Activated CD4-positive, alpha-beta T cell treated with anti-CD3 and anti-CD28 coated beads, Interleukin-2, amount 50 U/mL, for 24 hours (primary cell): Measurements from ENCODE around the gene STRN3.
"Not testable (repeated sequence)": the region's sequence is repeated elsewhere in the genome, so short reads cannot be mapped to it uniquely, and the experiment has no call there.

Experiments
- DNase-seq, 2 donors: peaks; one replicate each; pipeline ENCODE4 v3.0.0-alpha.2; 2020; ENCODE audit warnings: low read depth in 1 of 2, low spot score in 1 of 2

Gene STRN3

DNA sequence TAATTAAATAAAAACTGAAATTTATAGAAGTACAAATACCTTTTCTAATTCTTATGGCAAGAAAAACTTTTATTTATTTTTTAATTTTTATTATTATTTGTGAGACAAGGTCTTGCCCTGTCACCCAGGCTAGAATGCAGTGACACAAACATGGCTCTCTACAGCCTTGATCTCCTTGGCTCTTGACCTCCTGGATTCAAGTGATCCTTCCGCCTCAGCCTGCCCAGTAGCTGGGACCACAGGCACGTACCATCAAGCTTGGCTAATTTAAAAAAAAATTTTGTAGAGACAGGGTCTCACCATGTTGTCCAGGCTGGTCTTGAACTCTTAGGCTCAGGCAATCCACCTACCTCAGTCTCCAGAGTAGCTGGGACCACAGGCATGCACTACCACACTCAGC, 104.4 kb downstream of the STRN3 start:
- DNase-seq: no peak

DNA sequence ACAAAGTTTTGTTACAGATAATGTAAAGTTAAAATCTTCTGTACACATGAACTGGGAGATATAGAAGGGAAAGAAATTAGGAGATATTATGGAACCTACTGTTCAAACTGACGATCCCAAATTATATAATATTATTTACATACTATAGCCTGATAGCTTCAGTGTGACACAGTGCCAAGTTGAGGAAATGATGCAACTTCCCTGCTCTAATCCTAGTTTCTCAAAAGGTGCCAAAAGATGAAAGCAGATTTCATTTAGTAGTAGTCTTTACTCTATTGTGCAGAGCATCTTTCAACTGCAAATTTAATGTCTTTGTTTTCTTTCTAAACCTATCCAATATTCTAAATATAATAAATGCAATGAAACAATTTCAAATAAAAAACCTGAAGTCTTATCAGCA, 104.9 kb downstream of the STRN3 start:
- DNase-seq: no peak

DNA sequence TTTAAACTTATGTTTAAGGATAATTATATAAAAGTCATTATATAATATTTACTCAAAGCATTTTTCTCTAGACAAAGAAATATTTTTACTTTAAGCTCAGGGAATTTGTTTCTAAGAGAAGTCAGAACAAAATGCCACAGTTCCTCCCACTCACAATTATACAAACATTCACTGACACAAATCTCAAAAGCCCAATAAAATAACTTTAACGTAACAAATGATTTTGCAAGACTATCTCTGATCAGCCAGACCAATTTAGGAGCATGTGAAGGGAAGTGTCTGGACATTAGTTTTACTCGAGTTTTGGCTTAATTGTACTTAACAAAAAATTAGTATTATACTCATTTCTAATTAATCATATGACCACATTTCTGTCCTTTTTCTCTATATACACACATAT, 110.6 kb downstream of the STRN3 start:
- DNase-seq: no peak

DNA sequence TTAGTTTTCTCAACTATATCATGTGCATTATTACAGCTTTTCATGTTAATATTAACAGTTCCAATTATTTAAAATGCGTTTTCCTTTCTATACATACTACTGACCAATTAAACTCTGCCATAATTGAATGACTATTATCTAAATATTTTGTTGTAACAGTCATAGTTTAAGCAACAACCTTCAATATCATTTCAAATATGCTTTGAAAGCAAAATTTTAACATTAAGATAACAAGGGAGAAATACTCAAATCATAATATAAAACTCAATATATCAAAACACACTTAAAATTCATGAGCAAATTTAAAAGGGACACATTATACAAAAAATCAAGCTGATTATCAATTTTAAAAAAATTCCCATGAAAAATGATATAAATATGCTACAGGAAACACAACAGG, 111.4 kb downstream of the STRN3 start:
- DNase-seq: no peak

DNA sequence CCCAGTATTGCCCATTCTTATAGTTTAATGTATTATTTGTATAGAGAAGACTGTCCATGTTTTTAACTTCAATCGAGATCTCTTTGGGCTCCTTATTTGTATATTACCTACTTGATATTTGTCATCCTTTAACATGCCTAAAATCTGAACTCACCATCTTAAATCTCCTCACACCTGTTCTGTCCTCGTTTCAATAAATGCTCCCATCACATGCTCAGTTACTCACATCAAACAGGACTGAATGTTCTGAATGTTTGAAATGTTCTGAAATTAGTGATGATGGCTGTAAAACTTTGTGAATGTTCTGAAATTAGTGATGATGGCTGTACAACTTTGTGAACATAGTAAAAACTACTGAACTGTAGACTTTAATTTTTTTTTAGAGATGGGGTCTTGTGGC, 117.4 kb downstream of the STRN3 start:
- DNase-seq: no peak

DNA sequence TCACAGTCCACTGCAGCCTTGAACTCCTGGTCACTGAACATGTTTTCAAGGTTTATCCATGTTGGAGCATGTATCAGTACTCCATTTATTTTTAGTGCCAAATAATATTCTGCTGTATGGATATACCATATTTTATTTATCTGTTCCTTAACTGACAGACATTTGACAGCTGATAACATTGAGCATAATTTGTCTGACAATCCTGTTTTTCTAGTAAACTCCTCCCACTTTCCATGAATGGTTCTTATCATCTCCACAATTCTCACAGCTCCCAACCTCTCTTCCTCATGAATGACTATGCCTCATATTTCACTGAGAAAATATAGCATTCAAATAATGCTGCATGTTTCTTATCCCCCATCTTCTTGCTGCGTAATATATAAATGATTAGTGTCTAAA, 118.5 kb downstream of the STRN3 start:
- no peak for DNase-seq

DNA sequence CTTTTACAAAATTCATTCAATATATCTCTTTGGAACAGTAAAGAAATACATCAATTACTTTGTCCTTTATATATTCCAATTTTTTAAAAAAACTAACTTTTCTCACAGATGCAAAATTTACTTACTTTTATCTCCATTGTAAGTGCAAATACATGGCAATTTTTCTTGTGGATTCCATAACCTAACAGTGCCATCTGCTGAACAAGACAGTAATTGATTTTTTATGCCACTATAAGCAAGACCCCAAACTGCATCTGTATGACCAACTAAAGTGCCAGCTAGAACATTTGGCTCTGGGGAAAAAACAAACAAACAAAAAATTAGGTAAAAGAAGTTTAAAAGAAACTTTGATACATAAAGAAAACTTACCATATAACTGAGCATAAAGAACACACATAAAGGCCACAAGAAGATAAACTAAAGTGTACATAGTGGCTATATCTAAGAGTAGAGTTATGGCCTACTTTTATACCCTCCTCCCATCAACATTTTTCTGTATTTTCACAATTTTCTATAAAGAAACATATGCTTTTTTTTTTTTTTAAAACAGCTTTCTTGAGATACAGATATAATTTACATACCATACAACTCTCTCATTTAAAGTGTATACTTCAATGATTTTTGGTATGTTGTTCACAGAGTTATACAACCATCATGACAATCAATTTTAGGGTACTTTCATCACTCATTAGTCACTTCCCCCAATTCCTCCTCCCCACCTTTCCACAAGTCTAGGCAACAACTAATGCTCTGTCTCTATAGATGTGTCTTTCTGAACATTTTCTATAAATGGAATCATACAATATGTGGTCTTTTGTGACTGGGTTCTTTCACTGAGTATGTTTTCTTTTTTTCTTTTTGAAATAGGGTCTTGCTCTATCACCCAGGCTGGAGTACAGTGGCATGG, 119.2 kb downstream of the STRN3 start:
- DNase-seq: no peak

DNA sequence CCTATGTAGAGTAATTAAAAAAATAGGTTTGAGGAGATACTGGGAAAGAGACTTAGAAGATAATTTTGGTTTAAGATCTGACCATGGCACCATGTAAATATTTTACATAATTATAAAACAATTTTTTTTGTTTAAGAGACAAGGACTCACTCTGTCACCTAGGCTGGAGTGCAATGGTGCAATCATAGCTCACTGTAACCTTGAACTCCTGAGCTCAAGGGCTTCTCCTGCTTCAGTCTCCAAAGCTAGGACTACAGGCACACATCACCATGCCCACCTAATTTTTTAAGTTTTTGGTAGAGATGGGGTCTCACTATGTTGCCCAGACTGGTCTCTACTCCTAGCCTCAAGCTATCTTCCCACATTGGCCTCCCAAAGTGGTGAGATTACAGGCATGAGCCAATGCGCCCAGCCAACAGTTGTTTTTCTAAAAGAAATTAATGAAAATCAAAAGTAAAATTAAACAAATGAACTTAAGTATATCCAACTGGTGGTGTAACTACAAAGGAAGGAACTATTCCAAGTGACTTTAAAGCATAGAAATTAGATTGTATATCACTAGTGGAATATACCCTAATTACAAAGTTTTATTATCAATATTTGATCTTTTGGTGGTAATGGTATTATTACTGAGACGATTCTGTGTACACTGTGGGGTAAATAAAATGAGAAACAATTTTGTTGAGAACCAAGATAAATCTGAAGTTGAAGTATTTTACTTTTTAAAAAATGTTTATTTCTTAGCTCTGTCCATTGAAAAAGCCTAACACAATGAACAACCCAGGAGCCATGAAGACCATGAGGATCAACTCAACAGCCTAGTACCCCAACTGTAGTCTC, 122.7 kb downstream of the STRN3 start:
- DNase-seq: no peak

DNA sequence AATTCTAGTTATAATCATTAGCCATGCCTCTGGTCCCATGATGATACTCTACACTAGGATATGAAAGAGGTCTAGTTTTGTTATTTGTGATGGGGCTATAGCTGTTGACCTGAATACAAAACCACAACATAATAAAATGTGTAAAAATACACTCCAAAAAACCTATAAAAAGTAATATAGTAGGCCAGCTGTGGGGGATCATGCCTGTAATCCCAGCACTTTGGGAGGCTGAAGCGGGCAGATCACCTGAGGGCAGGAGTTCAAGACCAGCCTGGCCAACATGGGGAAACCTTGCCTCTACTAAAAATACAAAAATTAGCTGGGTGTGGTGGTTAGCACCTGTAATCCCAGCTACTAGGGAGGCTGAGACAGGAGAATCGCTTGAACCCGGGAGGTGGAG, 129.1 kb downstream of the STRN3 start:
- DNase-seq: not testable (repeated sequence)

DNA sequence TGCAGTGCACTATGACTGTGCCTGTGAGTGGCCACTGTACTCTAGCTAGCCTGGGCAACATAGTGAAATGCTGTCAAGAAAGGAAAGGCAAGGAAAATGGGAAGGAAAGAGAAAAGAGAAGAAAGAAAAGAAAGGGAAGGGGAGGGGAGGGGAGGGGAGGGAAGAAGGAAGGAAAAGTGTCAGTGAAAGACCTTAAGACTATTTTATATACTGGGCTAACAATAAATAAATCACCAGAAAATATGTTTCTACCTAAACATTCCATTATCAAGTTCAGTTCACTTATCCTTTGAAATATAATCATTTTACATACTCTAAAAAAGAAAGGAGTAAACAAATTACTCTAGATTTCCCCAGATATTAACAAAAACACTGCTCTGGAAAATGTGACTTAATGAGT, 129.7 kb downstream of the STRN3 start:
- no peak for DNase-seq

DNA sequence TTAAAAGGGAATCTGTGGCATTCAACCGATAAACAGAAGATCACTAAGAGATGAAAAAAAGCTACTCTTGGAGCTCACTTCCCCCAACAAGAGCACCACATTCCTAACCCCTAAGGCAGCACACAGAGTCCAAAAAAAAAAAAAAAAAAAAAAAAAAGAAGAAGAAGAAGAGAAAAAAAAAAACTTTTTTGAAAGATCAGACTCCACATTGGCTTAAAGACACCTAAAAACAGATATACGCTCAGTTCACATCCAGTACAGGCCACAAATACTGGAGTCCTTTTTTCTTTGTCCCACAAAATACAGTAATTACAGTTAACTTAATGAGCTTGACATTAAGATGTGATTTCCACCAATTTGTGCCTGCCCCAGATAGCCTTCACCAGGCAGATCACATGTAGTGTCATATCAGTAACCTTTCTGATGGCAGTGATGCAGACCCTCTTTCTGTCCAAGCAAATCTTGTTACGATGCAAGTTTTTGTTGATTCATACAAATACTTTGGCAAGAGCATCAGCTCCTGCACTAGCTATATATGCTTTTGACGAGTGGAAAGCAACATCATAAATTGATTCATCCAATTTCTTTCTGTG, 131.2 kb downstream of the STRN3 start:
- DNase-seq: no peak

DNA sequence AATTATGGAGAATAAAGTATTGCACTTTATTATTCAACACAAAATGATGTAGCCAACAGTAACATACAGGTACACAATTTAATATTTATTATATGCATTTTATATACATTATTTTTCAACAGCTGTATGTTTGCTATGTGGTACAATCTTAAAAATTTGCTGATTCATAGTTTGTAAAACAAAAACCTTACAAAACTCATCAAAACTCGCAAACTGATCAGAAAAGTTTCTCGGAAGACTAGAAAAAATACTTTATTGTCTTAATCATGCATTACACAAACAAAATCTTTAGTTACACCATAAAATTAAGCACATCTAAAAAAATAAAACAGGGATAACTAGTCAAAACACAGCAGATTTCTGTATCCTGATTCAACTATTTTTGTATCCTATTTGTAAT, 132.4 kb downstream of the STRN3 start:
- DNase-seq: no peak

DNA sequence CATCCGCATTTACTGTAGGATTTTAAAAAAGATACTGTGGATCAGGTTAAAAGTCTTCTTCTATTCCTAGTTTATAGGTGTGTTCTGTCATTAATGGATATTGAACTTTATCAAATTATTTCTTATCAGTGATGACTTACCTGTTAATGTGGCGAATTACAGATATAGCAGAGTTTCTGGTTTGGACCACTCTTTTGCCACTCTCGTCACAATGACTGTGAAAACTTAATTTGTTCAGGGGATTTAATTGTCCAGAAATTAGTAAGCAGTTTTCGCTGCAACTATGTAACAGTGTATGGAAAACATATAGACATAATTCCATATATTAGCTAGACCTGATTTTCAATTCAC, 137.0 kb downstream of the STRN3 start:
- DNase-seq: no peak

DNA sequence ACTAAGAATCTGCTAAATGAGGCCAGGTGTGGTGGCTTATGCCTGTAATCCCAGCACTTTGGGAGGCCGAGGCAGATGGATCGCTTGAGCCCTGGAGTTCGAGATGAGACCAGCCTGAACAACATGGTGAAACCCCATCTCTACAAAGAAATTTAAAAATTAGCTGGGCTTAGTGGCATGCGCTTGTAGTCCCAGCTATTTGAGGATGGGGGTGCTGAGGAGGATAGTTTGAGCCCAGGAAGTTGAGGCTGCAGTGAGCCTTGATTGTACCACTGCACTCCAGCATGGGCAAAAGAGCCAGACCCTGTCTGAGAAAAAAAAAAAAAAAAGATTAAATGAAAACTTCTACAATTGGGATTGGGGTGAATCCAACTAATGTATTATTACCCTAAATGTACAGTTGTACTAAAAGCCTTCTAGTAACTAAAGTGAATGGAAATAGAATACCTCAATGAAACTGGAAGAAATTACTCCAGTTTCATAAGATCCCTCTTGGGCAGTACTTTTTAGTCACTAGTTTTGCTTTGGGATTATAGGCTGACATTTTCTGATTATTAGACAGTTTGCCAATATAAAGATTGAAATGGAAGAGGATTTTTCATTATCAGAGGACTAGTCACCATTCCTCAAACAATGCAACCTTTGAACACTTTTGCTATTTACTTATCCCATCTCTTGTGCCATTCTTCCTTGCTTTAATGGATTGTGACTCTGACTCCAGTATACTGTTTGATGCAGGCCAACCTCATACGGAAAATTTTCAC, 137.5 kb downstream of the STRN3 start:
- no peak for DNase-seq

DNA sequence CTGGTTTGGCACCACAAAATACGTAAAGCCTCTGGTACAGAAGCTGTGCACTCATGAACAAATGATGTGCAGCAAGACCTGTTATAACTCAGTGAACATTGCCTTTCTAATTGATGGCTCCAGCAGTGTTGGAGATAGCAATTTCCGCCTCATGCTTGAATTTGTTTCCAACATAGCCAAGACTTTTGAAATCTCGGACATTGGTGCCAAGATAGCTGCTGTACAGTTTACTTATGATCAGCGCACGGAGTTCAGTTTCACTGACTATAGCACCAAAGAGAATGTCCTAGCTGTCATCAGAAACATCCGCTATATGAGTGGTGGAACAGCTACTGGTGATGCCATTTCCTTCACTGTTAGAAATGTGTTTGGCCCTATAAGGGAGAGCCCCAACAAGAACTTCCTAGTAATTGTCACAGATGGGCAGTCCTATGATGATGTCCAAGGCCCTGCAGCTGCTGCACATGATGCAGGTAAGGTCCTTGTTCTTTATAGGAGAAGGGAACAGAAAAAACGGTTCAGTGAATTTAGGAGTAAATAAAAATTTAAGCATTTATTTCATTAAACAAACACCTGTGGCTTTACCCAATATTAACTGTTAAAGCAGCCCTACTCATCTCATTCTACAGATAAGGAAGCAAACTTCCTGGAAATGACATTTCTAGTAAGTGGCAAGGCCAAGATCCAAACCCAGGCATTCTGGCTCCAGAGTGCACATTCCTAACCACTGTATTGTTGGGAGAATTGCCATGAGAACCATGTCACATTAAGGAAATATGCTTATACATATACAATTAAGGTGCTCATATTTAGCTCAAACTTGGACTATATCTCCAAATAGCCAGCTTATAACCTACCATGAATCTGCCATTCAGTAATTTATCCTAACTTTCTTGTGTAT, 140.1 kb downstream of the STRN3 start:
- DNase-seq: no peak

DNA sequence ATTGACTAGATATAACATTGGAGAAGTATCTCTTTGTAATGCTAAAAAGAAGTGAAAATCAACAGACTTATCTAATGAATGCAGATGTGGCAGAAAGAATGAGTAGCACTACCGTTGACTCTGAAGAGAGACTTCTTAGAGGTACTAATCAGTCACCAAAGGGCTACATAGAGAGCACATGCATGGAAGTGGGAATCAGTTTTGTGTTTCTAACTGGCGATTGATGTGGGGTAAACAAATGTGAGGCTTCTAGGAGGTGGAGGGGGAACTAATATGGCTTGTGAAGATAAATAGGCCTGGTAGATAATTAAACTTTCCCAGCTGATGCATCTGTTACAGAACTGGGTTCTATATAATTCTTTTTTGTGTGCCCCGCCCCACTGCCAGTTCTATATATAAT, 141.3 kb downstream of the STRN3 start:
- no peak for DNase-seq

DNA sequence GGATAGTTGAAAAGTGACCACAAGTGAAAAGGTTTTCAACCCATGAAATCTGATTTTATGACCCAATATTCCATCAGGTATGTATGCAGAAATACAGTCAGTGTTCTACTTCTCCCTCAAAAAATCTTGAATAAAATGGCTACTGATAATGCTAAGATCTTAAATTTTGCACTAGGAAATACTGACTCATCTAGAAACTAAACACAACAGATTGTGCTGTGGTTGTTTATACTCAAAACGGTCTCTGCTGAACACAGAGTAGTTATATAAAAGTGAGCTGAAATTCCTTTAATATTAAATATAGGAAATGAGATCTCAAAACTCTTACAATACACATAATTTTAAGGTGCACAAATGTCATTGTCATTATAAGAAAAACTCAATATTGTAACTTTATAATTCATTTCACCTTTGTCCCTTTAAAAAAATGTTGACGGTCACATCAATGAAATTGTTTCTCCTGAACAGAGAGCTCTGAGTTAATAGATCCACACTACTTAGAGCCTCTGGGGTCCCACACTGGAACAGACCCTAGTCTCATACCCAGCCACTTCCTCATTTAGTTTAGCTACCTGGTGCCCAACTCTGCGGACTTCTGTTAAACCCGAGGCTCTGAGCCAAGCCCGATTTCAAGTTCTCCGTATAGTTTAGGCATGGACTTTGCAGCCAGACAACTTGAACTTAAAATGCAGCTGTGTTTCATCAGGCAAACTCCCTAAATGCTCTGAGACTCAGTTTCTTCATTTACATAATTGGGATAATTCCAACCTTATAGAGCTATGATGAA, 142.5 kb downstream of the STRN3 start:
- DNase-seq: no peak

DNA sequence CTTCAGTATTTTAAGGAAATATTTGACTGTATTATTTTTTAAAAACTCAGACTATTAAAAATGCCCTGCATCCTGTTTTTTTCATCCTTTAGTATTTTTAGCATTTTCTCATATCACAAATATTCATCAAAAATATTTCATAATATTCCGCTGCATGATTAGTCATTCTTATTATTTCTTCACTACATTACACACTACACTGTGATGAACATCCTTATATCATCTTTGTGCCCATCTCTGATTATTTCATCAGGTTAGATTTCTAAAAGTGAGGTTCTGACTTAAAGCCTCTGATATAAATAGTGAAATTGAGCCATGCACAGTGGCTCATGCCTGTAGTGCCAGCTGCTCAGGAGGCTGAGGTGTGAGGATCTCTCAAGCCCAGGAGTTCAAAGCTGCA, 143.7 kb downstream of the STRN3 start:
- DNase-seq: no peak

DNA sequence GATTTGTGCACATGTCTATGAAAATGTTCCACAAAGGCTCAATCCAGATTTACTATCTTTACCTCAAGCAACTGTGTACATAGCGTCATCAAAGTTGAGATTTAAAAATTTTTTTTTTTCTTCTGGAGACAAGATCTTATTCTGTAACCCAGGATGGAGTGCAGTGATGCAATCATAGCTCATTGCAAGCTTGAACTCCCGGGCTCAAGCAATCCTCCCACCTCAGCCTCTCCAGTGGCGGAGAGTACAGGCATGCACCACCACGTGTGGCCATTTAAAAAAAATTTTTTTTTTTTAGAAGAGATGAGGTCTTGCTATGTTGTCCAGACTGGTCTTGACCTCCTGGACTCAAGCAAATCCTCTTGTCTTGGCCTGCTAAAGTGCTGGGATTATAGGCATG, 149.5 kb downstream of the STRN3 start:
- no peak for DNase-seq

DNA sequence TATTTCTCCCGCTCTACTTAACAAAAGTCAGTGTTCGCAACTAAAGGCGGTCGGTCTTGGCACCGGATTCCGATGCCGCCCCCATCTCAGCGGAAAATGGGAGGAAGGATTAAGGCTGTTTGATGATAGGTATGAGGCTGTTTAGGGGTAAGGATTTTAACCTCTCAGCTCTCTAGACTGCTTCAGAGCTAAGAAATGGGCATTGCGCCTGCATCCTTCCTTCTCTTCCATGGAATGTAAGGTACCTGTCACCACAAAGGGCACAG, 150.5 kb downstream of the STRN3 start:
- DNase-seq: no peak
